MM.1S (cell line): ENCODE data around the gene PARPBP.
A peak's percentile ranks its signal among the peaks of the same experiment; 100 is the strongest.
"Not testable (repeated sequence)": the region's sequence is repeated elsewhere in the genome, so short reads cannot be mapped to it uniquely, and the experiment has no call there.

Experiments
- DNase-seq: peaks from one replicate; pipeline ENCODE4 v3.0.0-alpha.2; 2015
- H2AFZ ChIP-seq: fragments of 300-600 bp; sonication (generic); 2 replicates; pipeline ENCODE4 v1.6.0; 2016; ENCODE audit warnings: antibody characterized with exemption, low read length
- H3F3A ChIP-seq: fragments of 300-600 bp; sonication (generic); 2 replicates; pipeline ENCODE4 v1.6.1; 2016; ENCODE audit warnings: mild to moderate bottlenecking, antibody characterized with exemption, low read length, moderate library complexity, mixed read lengths; ENCODE audit not compliant: insufficient read depth
- H3K27ac ChIP-seq: fragments of 300-600 bp; sonication (generic); 2 replicates; pipeline ENCODE4 v1.5.1; 2016; ENCODE audit warnings: mild to moderate bottlenecking, low read length
- H3K27me3 ChIP-seq: fragments of 300-600 bp; sonication (generic); replicated peaks from 2 replicates; pipeline ENCODE4 v1.6.0; 2016; ENCODE audit warnings: low read length; ENCODE audit not compliant: insufficient read depth
- H3K36me3 ChIP-seq: fragments of 300-600 bp; sonication (generic); replicated peaks from 2 replicates; pipeline ENCODE4 v1.6.1; 2016; ENCODE audit warnings: mild to moderate bottlenecking, low read length, mixed read lengths; ENCODE audit not compliant: insufficient read depth
- H3K4me1 ChIP-seq: fragments of 300-600 bp; sonication (generic); 2 replicates; pipeline ENCODE4 v1.6.1; 2016; ENCODE audit warnings: low read length, mixed read lengths
- H3K4me2 ChIP-seq: fragments of 300-600 bp; sonication (generic); 2 replicates; pipeline ENCODE4 v1.6.0; 2016; ENCODE audit warnings: low read depth, low read length
- H3K4me3 ChIP-seq: fragments of 300-600 bp; sonication (generic); 2 replicates; pipeline ENCODE4 v1.5.1; 2016; ENCODE audit warnings: low read length, mixed read lengths
- H3K79me2 ChIP-seq: fragments of 300-600 bp; sonication (generic); 2 replicates; pipeline ENCODE4 v1.6.1; 2016; ENCODE audit warnings: mixed run types, low read length, mixed read lengths
- H3K9ac ChIP-seq: fragments of 300-600 bp; sonication (generic); 2 replicates; pipeline ENCODE4 v1.6.1; 2016; ENCODE audit warnings: low read length, mixed read lengths
- H3K9me2 ChIP-seq: fragments of 300-600 bp; sonication (generic); replicated peaks from 2 replicates; pipeline ENCODE4 v1.6.1; 2016; ENCODE audit warnings: mild to moderate bottlenecking, low read length, mixed read lengths; ENCODE audit not compliant: insufficient read depth
- H3K9me3 ChIP-seq: fragments of 300-600 bp; sonication (generic); replicated peaks from 2 replicates; pipeline ENCODE4 v1.6.1; 2016; ENCODE audit warnings: mild to moderate bottlenecking, low read length, mixed read lengths; ENCODE audit not compliant: insufficient read depth
- H4K20me1 ChIP-seq: fragments of 300-600 bp; sonication (generic); 2 replicates; pipeline ENCODE4 v1.6.1; 2016; ENCODE audit warnings: mild to moderate bottlenecking, low read length, moderate library complexity, mixed read lengths; ENCODE audit not compliant: insufficient read depth
- EZH2 ChIP-seq: fragments of 300-600 bp; sonication (generic); optimal IDR thresholded peaks from 2 replicates; pipeline ENCODE3; 2017; ENCODE audit warnings: low read depth, mild to moderate bottlenecking, antibody characterized with exemption, low read length, mixed read lengths
- EZH2phosphoT487 ChIP-seq: fragments of 300-600 bp; sonication (generic); IDR thresholded peaks from 2 replicates; pipeline ENCODE4 v1.6.1; 2018; ENCODE audit warnings: antibody characterized with exemption, low read length
- TF ChIP-seq, protein P1 (sequence below): fragments of 300-600 bp; sonication (generic); IDR thresholded peaks from 2 replicates; pipeline ENCODE4 v1.5.1; 2016; ENCODE audit warnings: antibody characterized with exemption, low read length, mixed read lengths

The PARPBP gene, protein sequence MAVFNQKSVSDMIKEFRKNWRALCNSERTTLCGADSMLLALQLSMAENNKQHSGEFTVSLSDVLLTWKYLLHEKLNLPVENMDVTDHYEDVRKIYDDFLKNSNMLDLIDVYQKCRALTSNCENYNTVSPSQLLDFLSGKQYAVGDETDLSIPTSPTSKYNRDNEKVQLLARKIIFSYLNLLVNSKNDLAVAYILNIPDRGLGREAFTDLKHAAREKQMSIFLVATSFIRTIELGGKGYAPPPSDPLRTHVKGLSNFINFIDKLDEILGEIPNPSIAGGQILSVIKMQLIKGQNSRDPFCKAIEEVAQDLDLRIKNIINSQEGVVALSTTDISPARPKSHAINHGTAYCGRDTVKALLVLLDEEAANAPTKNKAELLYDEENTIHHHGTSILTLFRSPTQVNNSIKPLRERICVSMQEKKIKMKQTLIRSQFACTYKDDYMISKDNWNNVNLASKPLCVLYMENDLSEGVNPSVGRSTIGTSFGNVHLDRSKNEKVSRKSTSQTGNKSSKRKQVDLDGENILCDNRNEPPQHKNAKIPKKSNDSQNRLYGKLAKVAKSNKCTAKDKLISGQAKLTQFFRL

GRCh38 chr12:102119674-102120563 is at the start of gene PARPBP, which contains the start of gene NUP37:
PARPBP (plus strand) TSS chr12:102120183; CDS start chr12:102123889, 3,706 bp downstream.
NUP37 (minus strand) TSS chr12:102120114; CDS start chr12:102118518, 1,596 bp downstream.
- peak within 1 kb of the TSS; percentile 61; the same call in 1 of the 2 replicates for H3K27ac ChIP-seq
- H3K4me3 ChIP-seq, result peak within 1 kb of the TSS; percentile 87
- no peaks in the 10 kb centered on the region for H4K20me1 ChIP-seq
- H2AFZ ChIP-seq, result peak within 1 kb of the TSS; percentile 94
- H3K4me1 ChIP-seq, result peaks cover 16% of the 10 kb centered on the region; the same call in 1 of the 2 replicates
- H3K79me2 ChIP-seq, result peaks cover 49% of the 10 kb centered on the region
- TF ChIP-seq, protein P1, sequence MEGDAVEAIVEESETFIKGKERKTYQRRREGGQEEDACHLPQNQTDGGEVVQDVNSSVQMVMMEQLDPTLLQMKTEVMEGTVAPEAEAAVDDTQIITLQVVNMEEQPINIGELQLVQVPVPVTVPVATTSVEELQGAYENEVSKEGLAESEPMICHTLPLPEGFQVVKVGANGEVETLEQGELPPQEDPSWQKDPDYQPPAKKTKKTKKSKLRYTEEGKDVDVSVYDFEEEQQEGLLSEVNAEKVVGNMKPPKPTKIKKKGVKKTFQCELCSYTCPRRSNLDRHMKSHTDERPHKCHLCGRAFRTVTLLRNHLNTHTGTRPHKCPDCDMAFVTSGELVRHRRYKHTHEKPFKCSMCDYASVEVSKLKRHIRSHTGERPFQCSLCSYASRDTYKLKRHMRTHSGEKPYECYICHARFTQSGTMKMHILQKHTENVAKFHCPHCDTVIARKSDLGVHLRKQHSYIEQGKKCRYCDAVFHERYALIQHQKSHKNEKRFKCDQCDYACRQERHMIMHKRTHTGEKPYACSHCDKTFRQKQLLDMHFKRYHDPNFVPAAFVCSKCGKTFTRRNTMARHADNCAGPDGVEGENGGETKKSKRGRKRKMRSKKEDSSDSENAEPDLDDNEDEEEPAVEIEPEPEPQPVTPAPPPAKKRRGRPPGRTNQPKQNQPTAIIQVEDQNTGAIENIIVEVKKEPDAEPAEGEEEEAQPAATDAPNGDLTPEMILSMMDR, result no peak
- TF ChIP-seq EZH2, result no peak
- TF ChIP-seq EZH2phosphoT487, result no peak
- peak within 1 kb of the TSS; percentile 76 for H3K9ac ChIP-seq
- peaks cover 4% of the 10 kb centered on the region for H3K36me3 ChIP-seq
- peak within 1 kb of the TSS; percentile 92 for H3K4me2 ChIP-seq
- H3K9me2 ChIP-seq, result no peaks in the 10 kb centered on the region
- no peaks in the 10 kb centered on the region for H3K27me3 ChIP-seq
- H3K9me3 ChIP-seq, result no peaks in the 10 kb centered on the region
- peak; percentile 92 for DNase-seq
- H3F3A ChIP-seq, result peaks cover 10% of the 10 kb centered on the region; the same call in 1 of the 2 replicates

DNA sequence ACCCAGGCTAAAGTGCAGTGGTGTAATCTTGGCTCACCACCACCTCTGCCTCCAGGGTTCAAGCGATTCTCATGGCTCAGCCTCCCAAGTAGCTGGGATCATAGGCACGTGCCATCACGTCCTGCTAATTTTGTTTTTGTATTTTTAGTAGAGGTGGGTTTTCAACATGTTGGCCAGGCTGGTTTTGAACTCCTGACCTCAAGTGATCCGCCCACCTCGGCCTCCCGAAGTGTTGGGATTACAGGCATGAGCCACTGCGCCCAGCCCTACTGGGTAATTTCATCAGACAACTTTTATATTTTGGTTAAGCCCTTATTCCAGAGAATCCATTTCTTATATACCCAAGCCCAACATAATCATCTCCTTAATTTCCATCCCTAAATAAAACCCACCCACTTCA is 47.9 kb upstream of the PARPBP start:
- not testable (repeated sequence) for H2AFZ ChIP-seq, H3K9me2 ChIP-seq, H3K4me1 ChIP-seq, H3K27ac ChIP-seq, H4K20me1 ChIP-seq, H3K4me3 ChIP-seq, H3K79me2 ChIP-seq, H3K4me2 ChIP-seq, DNase-seq, H3F3A ChIP-seq, H3K9me3 ChIP-seq, H3K36me3 ChIP-seq, H3K27me3 ChIP-seq, H3K9ac ChIP-seq

DNA sequence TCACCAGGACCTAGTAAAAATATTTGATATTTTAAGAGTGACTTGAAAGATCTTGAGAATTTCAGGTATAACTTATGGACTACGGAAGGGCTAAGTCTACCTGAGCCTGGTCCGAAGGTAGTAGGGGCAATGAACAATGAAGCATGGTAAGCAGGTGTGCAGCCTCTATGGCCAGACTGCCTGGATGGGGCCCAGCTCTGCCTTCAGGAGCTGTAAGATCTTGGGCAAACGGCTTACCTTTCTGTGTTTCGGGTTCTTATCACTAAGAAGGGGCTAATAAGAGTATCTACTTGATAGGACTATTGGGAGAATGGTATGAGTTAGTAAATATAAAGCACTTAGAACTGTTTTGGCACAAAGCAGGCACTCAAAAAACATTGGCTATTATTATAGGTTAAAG is 39.1 kb upstream of the PARPBP start:
- Histone ChIP-seq H3K4me1 (no peaks in the 10 kb centered on the region), H2AFZ (no peak overlapping the region), H3K4me2 (no peak overlapping the region), H3K9ac (no peak overlapping the region), H3K4me3 (no peak overlapping the region), H3F3A (no peaks in the 10 kb centered on the region), H3K27ac (no peak overlapping the region), H3K9me2 (no peaks in the 10 kb centered on the region), H3K9me3 (no peaks in the 10 kb centered on the region), H4K20me1 (no peaks in the 10 kb centered on the region), H3K27me3 (no peaks in the 10 kb centered on the region), H3K79me2 (no peaks in the 10 kb centered on the region), H3K36me3 (no peaks in the 10 kb centered on the region; the same call in 1 of the 2 replicates)
- TF ChIP-seq EZH2 (no peak), EZH2phosphoT487 (no peak)
- TF ChIP-seq, protein P1, result no peak
- DNase-seq, result no peak

DNA sequence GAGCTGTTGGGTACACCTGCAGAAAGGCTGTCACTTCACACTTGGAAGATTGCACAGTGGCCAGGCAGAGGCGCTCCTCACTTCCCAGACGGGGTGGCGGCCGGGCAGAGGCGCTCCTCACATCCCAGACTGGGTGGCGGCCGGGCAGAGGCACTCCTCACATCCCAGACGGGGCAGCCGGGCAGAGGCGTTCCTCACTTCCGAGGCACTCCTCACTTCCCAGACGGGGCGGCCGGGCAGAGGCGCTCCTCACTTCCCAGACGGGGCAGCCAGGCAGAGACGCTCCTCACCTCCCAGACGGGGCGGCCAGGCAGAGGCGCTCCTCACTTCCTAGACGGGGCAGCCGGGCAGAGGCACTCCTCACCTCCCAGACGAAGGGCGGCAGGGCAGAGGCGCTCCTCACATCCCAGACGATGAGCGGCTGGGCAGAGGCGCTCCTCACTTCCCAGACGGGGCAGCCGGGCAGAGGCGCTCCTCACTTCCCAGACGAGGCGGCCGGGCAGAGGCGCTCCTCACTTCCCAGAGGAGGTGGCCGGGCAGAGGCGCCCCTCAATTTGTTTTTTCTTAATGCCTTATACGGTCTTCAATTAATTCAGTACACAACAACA is 30.7 kb upstream of the PARPBP start:
- H3K9ac ChIP-seq, H3K4me2 ChIP-seq: not testable (repeated sequence)

More for the DNA sequence above, 30.7 kb upstream of the PARPBP start:
- not testable (repeated sequence) for H3K27me3 ChIP-seq, H3K27ac ChIP-seq, H4K20me1 ChIP-seq, H3K9me3 ChIP-seq, H3K9me2 ChIP-seq, H3K36me3 ChIP-seq, H3F3A ChIP-seq, H3K4me3 ChIP-seq, H3K79me2 ChIP-seq, DNase-seq, H3K4me1 ChIP-seq, H2AFZ ChIP-seq
